ENCODE measurements around the gene FCHO1.

The FCHO1 gene

GRCh38 chr19:17751103-17751911 lies at the start of gene FCHO1:
TSS of gene FCHO1 (plus strand) at chr19:17751477. CDS start at chr19:17755165, 3,688 bp downstream.
- peak; percentile 85 to 89 for DNase-seq (ENCODE audit: low read depth in 2 of 2)

GRCh38 chr19:17703824-17704463 lies 47.3 kb upstream of the FCHO1 start:
- peak; percentile 46 to 52 for DNase-seq (ENCODE audit: low read depth in 2 of 2)

- DNase-seq (ENCODE audit: low read depth in 2 of 2) = no peak
Observed at GRCh38 chr19:17706750-17707181, 44.5 kb upstream of the FCHO1 start.

- DNase-seq (ENCODE audit: low read depth in 2 of 2) = no peak
Observed at GRCh38 chr19:17711851-17712250, 39.4 kb upstream of the FCHO1 start.

- DNase-seq (ENCODE audit: low read depth in 2 of 2) = no peak
Observed at GRCh38 chr19:17716309-17716929, 34.9 kb upstream of the FCHO1 start.

- DNase-seq (ENCODE audit: low read depth in 2 of 2) = no peak
Observed at GRCh38 chr19:17718550-17718946, 32.7 kb upstream of the FCHO1 start.

- DNase-seq (ENCODE audit: low read depth in 2 of 2) = peak; percentile 8 to 62
Observed at GRCh38 chr19:17718947-17719711, 32.1 kb upstream of the FCHO1 start, which contains the start of gene MAP1S. TSS of gene MAP1S (plus strand) at chr19:17719480. CDS start at chr19:17719503, 23 bp downstream.

- DNase-seq (ENCODE audit: low read depth in 2 of 2) = peak; percentile 54 to 55
Observed at GRCh38 chr19:17719730-17720400, 31.4 kb upstream of the FCHO1 start.

- DNase-seq (ENCODE audit: low read depth in 2 of 2) = no peak
Observed at GRCh38 chr19:17720440-17720839, 30.8 kb upstream of the FCHO1 start.

GRCh38 chr19:17721111-17721628 lies 30.1 kb upstream of the FCHO1 start:
- no peak for DNase-seq (ENCODE audit: low read depth in 2 of 2)

- DNase-seq (ENCODE audit: low read depth in 2 of 2) = no peak
Observed at GRCh38 chr19:17721821-17722220, 29.5 kb upstream of the FCHO1 start.

- DNase-seq (ENCODE audit: low read depth in 2 of 2) = no peak
Observed at GRCh38 chr19:17722655-17723240, 28.5 kb upstream of the FCHO1 start.

GRCh38 chr19:17724655-17725054 lies 26.6 kb upstream of the FCHO1 start:
- DNase-seq (ENCODE audit: low read depth in 2 of 2) = no peak

- DNase-seq (ENCODE audit: low read depth in 2 of 2) = no peak
Observed at GRCh38 chr19:17725422-17726078, 25.7 kb upstream of the FCHO1 start.

- no peak for DNase-seq (ENCODE audit: low read depth in 2 of 2)
Observed at GRCh38 chr19:17726136-17726741, 25.0 kb upstream of the FCHO1 start.

- no peak for DNase-seq (ENCODE audit: low read depth in 2 of 2)
Observed at GRCh38 chr19:17726964-17727773, 24.1 kb upstream of the FCHO1 start.

GRCh38 chr19:17727843-17728242 lies 23.4 kb upstream of the FCHO1 start:
- DNase-seq (ENCODE audit: low read depth in 2 of 2) = no peak

- DNase-seq (ENCODE audit: low read depth in 2 of 2) = no peak
Observed at GRCh38 chr19:17733127-17733526, 18.1 kb upstream of the FCHO1 start.

GRCh38 chr19:17734146-17734545 lies 17.1 kb upstream of the FCHO1 start:
- DNase-seq (ENCODE audit: low read depth in 2 of 2) = no peak

All from stimulated activated CD8-positive, alpha-beta memory T cell treated with anti-CD3 and anti-CD28 coated beads, Interleukin-7, amount 100 ng/mL, for 4 hours (primary cell).